ENCODE measurements around the gene MLST8. TPM values are rescaled to one million over a fixed set of nuclear protein-coding genes. Genes with fewer than 3 reads are reported as not detected.

MLST8 gene
- total RNA-seq, 1 donor from 2014 or later = 29.9 TPM

DNA sequence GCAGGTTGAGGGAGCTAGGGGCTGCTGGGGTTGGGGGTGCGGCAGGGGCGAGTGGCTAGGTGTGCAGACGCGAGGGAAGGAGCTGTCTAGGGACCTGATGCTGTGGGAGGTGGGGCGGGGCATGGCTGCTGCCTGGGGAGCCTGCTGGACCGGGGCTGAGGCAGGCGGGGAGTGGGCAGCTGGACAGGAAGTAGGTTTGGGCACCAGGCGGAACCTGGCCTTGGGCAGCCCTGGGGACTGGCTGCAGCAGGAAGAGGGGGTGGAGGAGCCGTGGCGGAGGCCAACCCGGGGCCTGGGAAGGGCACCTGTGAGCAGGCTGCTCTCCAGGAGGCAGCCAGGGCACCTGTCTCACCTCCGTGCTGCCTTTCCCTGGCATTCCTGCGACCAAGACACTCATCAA lies 25.1 kb downstream of the MLST8 start:
- no peaks in the 10 kb centered on the region for H3K27me3 ChIP-seq
- intact Hi-C loops (cut with DNase I) = no loop called here
- no peak for DNase-seq
- H3K27ac ChIP-seq = no peak overlapping the region
- TF ChIP-seq CTCF (IDR thresholded peaks at IDR 0.05) = no peak
- peaks cover 65% of the 10 kb centered on the region for H3K36me3 ChIP-seq
- no peak overlapping the region for H3K4me3 ChIP-seq
- H3K4me1 ChIP-seq = peaks cover 6% of the 10 kb centered on the region
- ATAC-seq = no peak
- H3K9me3 ChIP-seq = no peaks in the 10 kb centered on the region

- DNase-seq (no peak), ATAC-seq (no peak)
- Histone ChIP-seq H3K27ac (no peak overlapping the region), H3K9me3 (no peaks in the 10 kb centered on the region), H3K36me3 (peaks cover 69% of the 10 kb centered on the region), H3K4me1 (peaks cover 3% of the 10 kb centered on the region), H3K27me3 (peaks cover 7% of the 10 kb centered on the region), H3K4me3 (no peak overlapping the region)
- no peak for TF ChIP-seq CTCF (IDR thresholded peaks at IDR 0.05)
- intact Hi-C loops (cut with DNase I) = no loop called here
Measured at GRCh38 chr16:2231016-2231931, 26.0 kb downstream of the MLST8 start.

DNA sequence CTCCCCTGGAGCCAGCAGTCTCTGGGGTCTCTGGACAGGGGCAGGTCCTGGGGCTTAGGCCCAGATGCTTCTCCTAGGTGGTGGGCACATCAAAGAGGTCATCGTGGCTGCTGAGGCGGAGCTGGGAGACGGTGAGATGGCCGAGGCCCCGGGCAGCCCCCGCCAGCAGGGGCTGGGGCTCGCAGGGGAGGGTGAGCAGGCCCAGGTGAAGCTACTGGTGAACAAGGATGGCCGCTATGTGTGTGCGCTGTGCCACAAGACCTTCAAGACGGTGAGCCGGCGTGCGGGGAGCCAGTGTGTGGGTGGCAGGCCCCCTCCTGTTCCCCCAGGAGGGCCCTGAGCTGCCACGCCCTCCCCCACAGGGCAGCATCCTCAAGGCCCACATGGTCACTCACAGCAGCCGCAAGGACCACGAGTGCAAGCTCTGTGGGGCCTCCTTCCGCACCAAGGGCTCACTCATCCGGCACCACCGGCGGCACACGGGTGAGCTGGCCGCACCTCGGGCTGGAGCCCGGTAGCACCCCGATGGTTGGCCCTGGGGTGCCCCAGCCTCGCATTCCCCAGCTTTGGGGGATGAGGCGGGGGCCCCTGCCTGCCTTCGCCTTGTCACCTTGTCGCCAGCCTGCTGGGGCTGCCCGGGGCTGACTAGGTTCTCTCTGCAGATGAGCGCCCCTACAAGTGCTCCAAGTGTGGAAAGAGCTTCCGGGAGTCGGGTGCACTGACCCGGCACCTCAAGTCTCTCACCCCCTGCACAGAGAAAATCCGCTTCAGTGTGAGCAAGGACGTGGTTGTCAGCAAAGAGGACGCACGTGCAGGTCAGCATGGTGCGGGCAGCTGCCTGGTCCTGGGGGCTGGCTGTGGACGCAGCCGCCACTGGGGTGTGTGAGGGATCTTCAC lies 27.1 kb downstream of the MLST8 start:
- H3K9me3 ChIP-seq = no peaks in the 10 kb centered on the region
- peaks cover 13% of the 10 kb centered on the region for H3K4me1 ChIP-seq
- H3K4me3 ChIP-seq = no peak overlapping the region
- H3K27ac ChIP-seq = no peak overlapping the region
- DNase-seq (no peak), ATAC-seq (no peak)
- H3K27me3 ChIP-seq = peaks cover 18% of the 10 kb centered on the region
- peaks cover 69% of the 10 kb centered on the region for H3K36me3 ChIP-seq
- intact Hi-C loops (cut with DNase I) = no loop called here
- no peak for TF ChIP-seq CTCF (IDR thresholded peaks at IDR 0.05)

GRCh38 chr16:2233046-2233775 lies 28.0 kb downstream of the MLST8 start:
- ATAC-seq = no peak
- no peak overlapping the region for H3K27ac ChIP-seq
- TF ChIP-seq CTCF (IDR thresholded peaks at IDR 0.05) = no peak
- no peaks in the 10 kb centered on the region for H3K9me3 ChIP-seq
- H3K27me3 ChIP-seq = peaks cover 24% of the 10 kb centered on the region
- H3K4me1 ChIP-seq = peaks cover 17% of the 10 kb centered on the region
- peaks cover 67% of the 10 kb centered on the region for H3K36me3 ChIP-seq
- intact Hi-C loops (cut with DNase I) = no loop called here
- no peak overlapping the region for H3K4me3 ChIP-seq
- no peak for DNase-seq
